PC-3 (cell line): Measurements from ENCODE around the gene OCSTAMP. TPM values are rescaled to one million over a fixed set of nuclear protein-coding genes. Genes with fewer than 3 reads are reported as not detected.

Experiments
- ATAC-seq: fragments of 200-7000 bp; cut with Tn5 transposase; 2 replicates; pipeline ENCODE4 v1.9.1; 2020; ENCODE audit warnings: mild to moderate bottlenecking, moderate library complexity
- BruUV-seq: library from RNA; stranded (reverse); fragments of 400-500 nt; replicated peaks from 2 replicates; lab custom pipeline; 2021; lab: Mats Ljungman, UMichigan
- CTCF ChIA-PET: fragments of 300-600 bp; sonication (Branson Sonifier 250); formaldehyde crosslinking; loops from one replicate; lab custom pipeline; 2022; ENCODE audit warnings: antibody characterized with exemption; lab: Charles Lee
- POLR2A ChIA-PET: fragments of 300-600 bp; sonication (Branson Sonifier 250); formaldehyde crosslinking; loops from one replicate; lab custom pipeline; 2022; ENCODE audit warnings: antibody characterized with exemption; ENCODE audit not compliant: unreplicated experiment; lab: Charles Lee
- DNase-seq: peaks from one replicate; pipeline ENCODE4 v3.0.0-alpha.2; 2015
- H2AFZ ChIP-seq: fragments of 300-600 bp; sonication (generic); 2 replicates; pipeline ENCODE4 v1.6.0; 2016; ENCODE audit warnings: antibody characterized with exemption, low read length
- H3F3A ChIP-seq: fragments of 300-600 bp; sonication (generic); one replicate; pipeline ENCODE4 v1.6.0; 2017; ENCODE audit warnings: antibody characterized with exemption, low read length, control low read depth, mild to moderate bottlenecking; ENCODE audit not compliant: unreplicated experiment
- H3K27ac ChIP-seq: fragments of 300-600 bp; sonication (generic); 2 replicates; pipeline ENCODE4 v1.5.1; 2016; ENCODE audit warnings: mild to moderate bottlenecking, low read length
- H3K27me3 ChIP-seq: fragments of 300-600 bp; sonication (generic); 2 replicates; pipeline ENCODE4 v1.6.1; 2016; ENCODE audit warnings: low read length, mixed read lengths
- H3K36me3 ChIP-seq: fragments of 300-600 bp; sonication (generic); 2 replicates; pipeline ENCODE4 v1.6.1; 2016; ENCODE audit warnings: low read depth, mixed run types, low read length, mixed read lengths
- H3K4me1 ChIP-seq: fragments of 300-600 bp; sonication (generic); 2 replicates; pipeline ENCODE4 v1.5.1; 2016; ENCODE audit warnings: low read length; ENCODE audit not compliant: insufficient read depth
- H3K4me2 ChIP-seq: fragments of 300-600 bp; sonication (generic); 2 replicates; pipeline ENCODE4 v1.6.0; 2016; ENCODE audit warnings: low read length
- H3K4me3 ChIP-seq: fragments of 300-600 bp; sonication (generic); 2 replicates; pipeline ENCODE4 v1.5.1; 2016; ENCODE audit warnings: mild to moderate bottlenecking, low read length, mixed read lengths
- H3K79me2 ChIP-seq: fragments of 300-600 bp; sonication (generic); 2 replicates; pipeline ENCODE4 v1.6.1; 2017; ENCODE audit warnings: low read length, mixed read lengths
- H3K9ac ChIP-seq: fragments of 300-600 bp; sonication (generic); 2 replicates; pipeline ENCODE4 v1.6.0; 2016; ENCODE audit warnings: mild to moderate bottlenecking, low read length
- H3K9me2 ChIP-seq: fragments of 300-600 bp; sonication (generic); replicated peaks from 2 replicates; pipeline ENCODE4 v1.6.1; 2016; ENCODE audit warnings: mixed run types, low read length, mixed read lengths
- H3K9me3 ChIP-seq: fragments of 300-600 bp; sonication (generic); 2 replicates; pipeline ENCODE4 v1.6.1; 2016; ENCODE audit warnings: low read length, mixed read lengths
- H4K20me1 ChIP-seq: fragments of 300-600 bp; sonication (generic); 2 replicates; pipeline ENCODE4 v1.6.1; 2016; ENCODE audit warnings: low read length, mixed read lengths
- EZH2 ChIP-seq: fragments of 300-600 bp; sonication (generic); IDR thresholded peaks from one replicate; pipeline ENCODE4 v1.6.1; 2017; ENCODE audit warnings: antibody characterized with exemption, mild to moderate bottlenecking, low read length; ENCODE audit not compliant: unreplicated experiment
- EZH2phosphoT487 ChIP-seq: fragments of 300-600 bp; sonication (generic); IDR thresholded peaks from 2 replicates; pipeline ENCODE4 v1.6.1; 2018; ENCODE audit warnings: mild to moderate bottlenecking, antibody characterized with exemption, low read length, borderline replicate concordance
- intact Hi-C: fragments of 100-400 bp; cut with micrococcal nuclease; formaldehyde crosslinking; loops from 2 replicates; pipeline ENCODE4 v1.9.0; 2023
- total RNA-seq: library from RNA; depleted of rRNA; stranded (reverse); fragments of >200 nt; gene quantifications from 2 replicates; pipeline ENCODE4 v1.2.3, GENCODE V29; 2014
- TF ChIP-seq, protein P1 (sequence below): fragments of 300-600 bp; sonication (generic); conservative IDR thresholded peaks from 2 replicates; pipeline ENCODE4 v1.5.1; 2017; ENCODE audit warnings: antibody characterized with exemption, low read depth, mild to moderate bottlenecking, low read length

The OCSTAMP gene
- total RNA-seq, 1 experiment from 2014 or later, result not detected

DNA sequence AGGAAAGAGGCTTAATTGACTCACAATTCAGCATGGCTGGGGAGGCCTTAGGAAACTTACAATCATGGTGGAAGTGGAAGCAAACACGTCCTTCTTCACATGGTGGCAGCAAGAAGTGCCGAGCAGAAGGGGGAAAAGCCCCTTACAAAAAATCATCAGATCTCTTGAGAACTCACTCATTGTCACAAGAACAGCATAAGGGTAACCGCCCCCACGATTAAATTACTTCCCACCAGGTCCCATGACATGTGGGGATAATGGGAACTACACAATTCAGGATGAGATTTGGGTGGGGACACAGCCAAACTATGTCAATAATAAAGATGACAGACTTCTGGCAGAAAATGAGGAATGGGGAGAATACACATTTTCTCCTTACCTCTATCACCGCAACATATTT is 20.5 kb upstream of the OCSTAMP start:
- Histone ChIP-seq H3K36me3 (no peaks in the 10 kb centered on the region), H3K79me2 (no peaks in the 10 kb centered on the region), H3F3A (no peaks in the 10 kb centered on the region), H2AFZ (no peak overlapping the region), H3K27ac (no peak overlapping the region), H3K4me3 (no peak overlapping the region), H4K20me1 (no peaks in the 10 kb centered on the region), H3K4me2 (no peak overlapping the region), H3K9ac (no peak overlapping the region), H3K9me3 (no peaks in the 10 kb centered on the region), H3K9me2 (no peaks in the 10 kb centered on the region), H3K27me3 (no peaks in the 10 kb centered on the region), H3K4me1 (peaks cover 11% of the 10 kb centered on the region; the same call in 1 of the 2 replicates)
- CTCF ChIA-PET, result no interaction called here
- DNase-seq (no peak), ATAC-seq (no peak)
- TF ChIP-seq EZH2 (no peak), EZH2phosphoT487 (no peak)
- TF ChIP-seq, protein P1, sequence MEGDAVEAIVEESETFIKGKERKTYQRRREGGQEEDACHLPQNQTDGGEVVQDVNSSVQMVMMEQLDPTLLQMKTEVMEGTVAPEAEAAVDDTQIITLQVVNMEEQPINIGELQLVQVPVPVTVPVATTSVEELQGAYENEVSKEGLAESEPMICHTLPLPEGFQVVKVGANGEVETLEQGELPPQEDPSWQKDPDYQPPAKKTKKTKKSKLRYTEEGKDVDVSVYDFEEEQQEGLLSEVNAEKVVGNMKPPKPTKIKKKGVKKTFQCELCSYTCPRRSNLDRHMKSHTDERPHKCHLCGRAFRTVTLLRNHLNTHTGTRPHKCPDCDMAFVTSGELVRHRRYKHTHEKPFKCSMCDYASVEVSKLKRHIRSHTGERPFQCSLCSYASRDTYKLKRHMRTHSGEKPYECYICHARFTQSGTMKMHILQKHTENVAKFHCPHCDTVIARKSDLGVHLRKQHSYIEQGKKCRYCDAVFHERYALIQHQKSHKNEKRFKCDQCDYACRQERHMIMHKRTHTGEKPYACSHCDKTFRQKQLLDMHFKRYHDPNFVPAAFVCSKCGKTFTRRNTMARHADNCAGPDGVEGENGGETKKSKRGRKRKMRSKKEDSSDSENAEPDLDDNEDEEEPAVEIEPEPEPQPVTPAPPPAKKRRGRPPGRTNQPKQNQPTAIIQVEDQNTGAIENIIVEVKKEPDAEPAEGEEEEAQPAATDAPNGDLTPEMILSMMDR, result no peak
- POLR2A ChIA-PET, result no interaction called here
- intact Hi-C loops, result no loop called here
- BruUV-seq, result no TSS peak

DNA sequence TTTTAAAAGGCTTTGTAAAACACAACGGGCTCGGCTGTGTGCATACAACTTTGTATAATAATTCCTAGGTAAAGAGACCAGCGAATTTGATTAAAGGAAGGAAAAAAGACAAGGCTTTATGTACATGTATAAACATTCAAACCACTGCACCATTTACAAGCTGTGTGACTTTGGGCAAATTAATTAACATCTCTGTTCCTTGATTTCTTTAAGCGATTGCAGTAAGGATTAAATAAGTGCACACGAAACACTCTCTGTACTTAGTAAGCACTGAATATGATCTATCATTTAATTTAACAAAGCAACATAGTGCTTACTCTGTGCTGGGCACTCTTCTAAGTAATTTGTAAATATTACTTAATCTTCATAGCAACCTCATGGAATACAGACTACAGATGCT is 19.5 kb upstream of the OCSTAMP start:
- no peak for ATAC-seq
- intact Hi-C loops, result no loop called here
- no peaks in the 10 kb centered on the region for H3F3A ChIP-seq

DNA sequence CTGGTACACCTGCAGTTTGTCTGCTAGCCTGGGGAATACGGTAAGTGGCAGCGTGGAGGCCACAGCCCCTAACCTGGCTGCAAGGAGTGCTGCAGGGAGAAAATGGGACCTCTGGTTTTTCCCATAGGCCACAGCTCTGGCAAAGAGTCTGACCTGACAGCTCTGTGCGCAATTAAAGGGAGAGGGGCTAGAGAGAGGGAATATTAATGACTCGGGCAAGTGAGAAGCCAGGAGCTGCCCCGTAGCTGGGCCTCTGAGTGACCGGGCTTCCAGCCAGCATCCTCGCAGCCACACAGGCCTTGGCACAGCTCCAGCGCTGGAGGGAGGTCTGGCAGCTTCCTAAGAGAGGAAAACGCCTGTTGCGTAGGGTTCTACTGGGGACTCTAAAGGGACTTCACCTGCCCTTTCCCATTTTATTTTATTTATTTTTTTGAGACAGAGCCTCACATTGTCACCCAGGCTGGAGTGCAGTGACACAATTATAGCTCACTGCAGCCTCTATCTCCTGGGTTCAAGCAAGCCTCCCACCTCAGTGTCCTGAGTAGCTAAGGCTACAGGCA is 18.2 kb upstream of the OCSTAMP start:
- Histone ChIP-seq H3K27me3 (no peaks in the 10 kb centered on the region), H3K9ac (no peak overlapping the region), H3K4me3 (no peak overlapping the region), H3K4me2 (peak overlapping the region; percentile 40), H3K9me2 (no peaks in the 10 kb centered on the region), H3K27ac (no peak overlapping the region), H3K9me3 (no peaks in the 10 kb centered on the region), H3K36me3 (no peaks in the 10 kb centered on the region), H4K20me1 (no peaks in the 10 kb centered on the region), H2AFZ (peak overlapping the region; percentile 52; the same call in 1 of the 2 replicates), H3K79me2 (no peaks in the 10 kb centered on the region), H3F3A (no peaks in the 10 kb centered on the region), H3K4me1 (peaks cover 27% of the 10 kb centered on the region)
- TF ChIP-seq, protein P1, result no peak
- TF ChIP-seq EZH2phosphoT487, result no peak
- TF ChIP-seq EZH2, result no peak
- ChIA-PET POLR2A (no interaction called here), CTCF (interaction anchor here (0.6 kb wide), 1 partner anchor 160 kb away, joined by 3 read pairs; no protein-coding TSS in a partner anchor)
- DNase-seq (peak; percentile 77), ATAC-seq (peak; percentile 31; the same call in 1 of the 2 replicates)
- BruUV-seq, result no TSS peak
- intact Hi-C loops, result no loop called here

More for the DNA sequence above, 19.5 kb upstream of the OCSTAMP start:
- Histone ChIP-seq H3K27me3 (no peaks in the 10 kb centered on the region), H2AFZ (no peak overlapping the region), H3K4me1 (peaks cover 18% of the 10 kb centered on the region), H3K4me3 (no peak overlapping the region), H3K79me2 (no peaks in the 10 kb centered on the region), H3K27ac (no peak overlapping the region), H3K9me3 (no peaks in the 10 kb centered on the region), H4K20me1 (no peaks in the 10 kb centered on the region), H3K36me3 (no peaks in the 10 kb centered on the region), H3K4me2 (no peak overlapping the region), H3K9ac (no peak overlapping the region), H3K9me2 (no peaks in the 10 kb centered on the region)
- ChIA-PET CTCF (no interaction called here), POLR2A (no interaction called here)
- DNase-seq, result no peak
- TF ChIP-seq EZH2 (no peak), EZH2phosphoT487 (no peak)
- TF ChIP-seq, protein P1, result no peak
- no TSS peak for BruUV-seq
